GM18873 (cell line): Measurements from ENCODE around the gene NINL.
"Not testable (repeated sequence)": the region's sequence is repeated elsewhere in the genome, so short reads cannot be mapped to it uniquely, and the experiment has no call there.

Source experiments
- ATAC-seq: cut with Tn5 transposase; IDR thresholded peaks from one replicate; pipeline ENCODE4 v1.9.1; 2021; ENCODE audit warnings: mild to moderate bottlenecking, moderate library complexity, moderate number of reproducible peaks; ENCODE audit not compliant: unreplicated experiment, low FRiP score

The NINL gene

DNA sequence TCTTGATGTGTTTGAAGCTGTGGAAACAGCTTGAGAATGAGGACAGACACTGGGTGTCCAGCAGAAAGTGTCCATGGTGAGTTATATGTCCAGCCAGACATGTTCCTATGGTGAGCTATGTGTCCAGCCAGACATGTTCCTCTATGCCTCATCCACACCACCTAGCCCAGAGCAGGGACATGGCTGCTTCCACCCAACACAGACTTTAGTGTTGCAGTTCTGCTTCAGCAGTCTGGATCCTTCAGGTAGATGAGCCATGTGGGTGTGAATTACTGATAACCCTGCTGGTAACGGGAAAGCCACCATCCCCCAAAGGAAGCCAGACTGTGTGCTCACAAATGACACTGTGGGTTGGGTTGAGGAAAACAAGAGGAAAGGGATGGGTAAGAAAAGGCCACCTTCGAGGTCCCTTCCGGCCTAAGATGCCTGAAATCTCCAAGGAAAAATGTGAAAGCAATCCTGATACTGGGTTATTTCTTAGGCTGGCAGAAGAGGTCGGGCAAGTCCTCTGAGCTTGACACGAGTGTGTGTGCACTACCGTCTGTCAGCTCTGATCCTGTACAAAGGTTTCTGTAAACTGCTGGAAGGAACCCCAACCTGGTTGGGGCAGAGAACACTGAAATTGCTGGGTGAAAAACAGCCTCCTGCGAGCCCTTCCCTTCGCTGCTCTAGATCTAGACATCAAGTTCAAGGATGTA lies 77.8 kb downstream of the NINL start:
- no peak for ATAC-seq

DNA sequence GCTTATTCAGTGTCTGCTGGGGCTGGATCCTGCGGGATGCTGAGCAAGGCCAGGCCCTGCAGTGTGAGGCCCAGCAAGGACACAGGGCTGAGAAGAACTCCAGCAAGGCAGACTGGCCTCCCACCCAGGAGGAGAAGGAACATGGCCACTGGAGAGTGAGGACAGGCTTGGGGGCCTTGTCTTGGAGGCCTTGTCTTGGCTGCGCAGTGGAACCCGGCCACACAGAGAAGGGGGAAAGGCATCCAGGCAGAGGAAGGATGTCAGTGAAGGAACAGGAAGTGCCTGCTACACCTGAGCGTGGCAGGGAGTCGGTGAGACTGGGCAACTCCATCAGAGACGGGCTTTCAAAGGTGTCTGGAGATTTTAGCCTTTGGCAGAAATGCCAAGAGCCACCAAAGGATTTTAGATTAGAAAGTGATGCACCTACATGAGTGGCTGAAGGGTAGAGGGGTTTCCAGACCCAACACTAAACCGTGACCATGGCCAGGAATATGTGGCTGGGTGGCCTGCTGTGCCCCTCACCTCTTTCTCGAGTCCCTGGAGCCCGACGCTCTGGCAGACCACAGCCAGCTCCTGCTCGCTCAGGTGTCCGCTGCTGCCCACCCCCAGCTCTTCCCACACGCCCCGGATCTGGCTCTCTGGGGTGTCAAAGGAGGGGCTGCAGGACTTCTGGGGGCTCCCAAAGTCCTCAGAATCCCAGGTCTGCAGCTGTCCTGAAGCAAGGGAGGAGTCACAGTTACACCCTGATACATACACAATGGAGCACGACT lies 80.8 kb downstream of the NINL start:
- ATAC-seq = no peak

DNA sequence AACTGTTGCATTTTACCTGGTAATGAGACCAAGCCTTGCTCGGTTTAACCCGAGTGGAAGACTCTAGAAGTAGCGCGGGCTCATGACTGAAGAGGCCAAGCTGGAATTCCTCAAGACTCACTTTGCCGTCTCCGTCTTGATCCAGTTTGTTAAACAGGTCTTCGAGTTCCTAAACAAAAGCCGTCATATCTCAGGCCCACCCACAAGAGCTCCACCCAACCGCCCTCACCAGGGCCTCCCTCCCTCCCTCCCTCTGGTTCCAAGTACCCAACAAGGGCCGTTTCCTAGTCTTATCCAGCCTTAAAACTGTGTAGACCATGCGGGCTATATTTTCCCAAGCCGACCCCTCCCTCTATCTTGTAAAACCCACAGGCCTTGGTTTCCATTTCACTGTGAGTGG lies 81.4 kb downstream of the NINL start:
- ATAC-seq = no peak

DNA sequence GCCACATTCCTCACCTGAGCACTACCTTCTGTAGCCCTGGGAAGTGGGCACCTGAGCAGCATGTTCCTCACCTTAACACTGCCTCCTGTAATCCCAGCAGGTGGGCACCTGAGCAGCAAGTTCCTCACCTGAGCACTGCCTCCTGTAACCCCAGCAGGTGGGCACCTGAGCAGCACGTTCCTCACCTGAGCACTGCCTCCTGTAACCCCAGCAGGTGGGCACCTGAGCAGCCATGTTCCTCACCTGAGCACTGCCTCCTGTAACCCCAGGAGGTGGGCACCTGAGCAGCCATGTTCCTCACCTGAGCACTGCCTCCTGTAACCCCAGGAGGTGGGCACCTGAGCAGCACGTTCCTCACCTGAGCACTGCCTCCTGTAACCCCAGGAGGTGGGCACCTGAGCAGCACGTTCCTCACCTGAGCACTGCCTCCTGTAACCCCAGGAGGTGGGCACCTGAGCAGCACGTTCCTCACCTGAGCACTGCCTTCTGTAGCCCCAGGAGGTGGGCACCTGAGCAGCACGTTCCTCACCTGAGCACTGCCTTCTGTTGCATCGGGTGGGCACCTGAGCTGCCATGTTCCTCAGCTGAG lies 82.2 kb downstream of the NINL start:
- not testable (repeated sequence) for ATAC-seq

DNA sequence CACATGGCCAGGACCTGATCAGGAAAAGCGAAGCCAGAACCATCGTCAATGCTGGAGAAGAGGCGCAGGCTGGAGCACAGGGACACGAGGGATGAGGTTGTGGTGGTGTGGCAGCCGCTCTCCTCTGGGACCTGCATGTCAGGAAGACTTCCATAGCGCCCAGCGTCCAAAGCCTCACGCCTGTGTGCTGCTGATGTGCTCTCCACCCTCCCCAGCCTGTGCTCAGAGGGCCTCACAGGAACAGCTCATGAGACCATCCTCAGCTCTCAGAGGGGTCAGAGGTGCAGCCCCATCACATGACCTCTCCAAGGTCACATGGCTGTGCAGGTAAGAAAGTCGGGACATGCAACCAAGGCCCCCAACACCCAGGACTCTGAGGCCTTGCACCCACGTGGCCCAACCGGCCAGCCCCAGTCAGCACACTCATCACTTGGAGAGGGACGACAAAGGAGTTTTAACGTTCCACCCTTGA lies 84.4 kb downstream of the NINL start:
- ATAC-seq = no peak

DNA sequence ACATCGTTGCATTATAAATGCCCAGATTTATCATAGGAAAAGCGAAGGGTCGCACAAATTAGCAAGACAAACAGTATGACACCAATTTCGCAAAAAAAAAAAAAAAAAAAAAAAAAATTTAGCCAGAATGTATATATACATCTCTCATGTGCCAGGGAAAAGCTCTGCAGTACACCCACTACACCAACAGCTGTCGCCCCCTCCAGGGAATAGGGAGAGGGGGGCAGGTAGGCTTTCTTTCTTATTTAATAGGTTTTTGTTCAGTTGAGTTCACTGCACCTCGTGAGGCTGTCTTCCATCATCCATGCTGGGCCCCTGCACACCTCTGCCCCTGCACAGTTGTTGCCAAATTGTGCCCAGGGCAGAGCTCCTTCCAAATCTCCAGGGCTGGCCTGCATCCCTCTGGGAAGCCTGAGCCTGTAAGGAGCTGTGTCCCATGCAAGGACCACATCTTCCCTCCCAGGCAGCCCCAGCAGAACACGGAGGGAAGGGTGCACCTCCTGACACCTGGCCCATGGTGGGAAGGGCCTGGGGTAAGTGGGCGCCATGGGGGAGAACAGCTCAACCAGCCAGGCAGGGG lies 85.4 kb downstream of the NINL start:
- no peak for ATAC-seq

DNA sequence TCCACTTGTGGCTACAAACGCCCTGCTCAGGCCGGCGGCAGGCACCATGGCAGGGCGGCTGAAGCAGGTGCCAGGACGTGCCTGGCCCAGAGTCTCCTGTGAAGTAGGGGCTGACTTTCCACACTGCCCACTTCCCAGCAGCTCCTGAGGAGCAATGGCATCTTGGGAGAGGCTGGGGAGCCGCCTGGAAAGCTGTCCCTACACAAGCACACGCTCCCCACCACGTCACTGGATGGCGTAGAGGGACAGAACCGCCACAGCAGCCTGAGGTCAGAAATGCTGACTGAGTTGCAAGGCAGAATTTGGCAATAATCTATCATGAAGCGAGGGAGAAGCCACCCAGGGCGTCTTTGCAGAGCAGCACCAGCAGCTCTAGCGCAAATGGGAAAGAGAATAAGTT lies 86.3 kb downstream of the NINL start:
- no peak for ATAC-seq

DNA sequence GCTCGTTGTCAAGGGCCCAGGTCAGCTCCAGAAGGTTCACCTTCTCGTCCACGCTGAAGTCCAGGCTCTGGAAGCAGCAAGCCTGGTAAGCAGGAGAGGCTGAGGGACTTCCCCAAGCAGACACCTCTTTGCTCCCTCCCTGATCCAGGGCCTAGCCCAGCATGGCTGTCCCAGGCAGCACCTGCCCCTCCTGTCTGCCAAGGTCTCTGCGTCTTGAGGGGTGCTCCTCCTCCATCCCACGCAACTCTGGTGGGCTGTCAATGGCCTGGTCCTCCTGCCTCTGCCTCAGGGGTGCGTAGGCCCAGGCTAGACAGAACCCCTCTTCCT lies 87.1 kb downstream of the NINL start:
- no peak for ATAC-seq

DNA sequence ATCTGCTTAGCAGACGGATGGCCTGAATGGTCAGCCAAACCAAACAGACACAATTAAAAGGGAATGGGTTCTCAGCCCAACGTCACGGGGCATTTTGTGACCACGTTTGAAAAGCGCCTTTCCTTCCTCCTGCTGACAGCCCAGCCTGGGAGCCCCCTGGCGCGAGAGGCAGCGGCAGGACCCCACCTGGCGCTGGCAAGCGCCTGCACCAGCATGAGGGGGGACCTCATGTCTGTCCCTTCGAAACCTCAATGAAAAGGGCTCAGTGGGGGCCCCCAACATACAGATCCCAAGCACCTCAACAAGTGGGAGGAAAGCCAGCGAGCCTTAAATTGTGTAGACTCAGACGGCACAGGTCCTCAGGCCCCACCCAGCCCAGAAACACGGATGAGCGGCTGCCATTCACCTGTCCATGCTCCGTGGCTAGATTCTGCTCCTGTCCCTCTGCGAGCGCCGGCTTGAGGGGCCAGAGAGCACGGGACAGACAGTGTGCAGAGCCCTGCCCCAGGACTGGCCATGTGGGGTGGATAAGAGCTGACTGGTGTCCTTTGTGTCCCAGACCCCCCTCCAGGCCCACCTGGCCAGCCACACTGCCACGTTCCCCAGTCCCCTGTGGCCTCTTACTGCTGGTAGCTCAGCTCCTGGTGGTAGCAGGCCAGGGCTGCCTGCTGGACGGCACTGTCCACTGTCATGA lies 87.6 kb downstream of the NINL start:
- no peak for ATAC-seq

DNA sequence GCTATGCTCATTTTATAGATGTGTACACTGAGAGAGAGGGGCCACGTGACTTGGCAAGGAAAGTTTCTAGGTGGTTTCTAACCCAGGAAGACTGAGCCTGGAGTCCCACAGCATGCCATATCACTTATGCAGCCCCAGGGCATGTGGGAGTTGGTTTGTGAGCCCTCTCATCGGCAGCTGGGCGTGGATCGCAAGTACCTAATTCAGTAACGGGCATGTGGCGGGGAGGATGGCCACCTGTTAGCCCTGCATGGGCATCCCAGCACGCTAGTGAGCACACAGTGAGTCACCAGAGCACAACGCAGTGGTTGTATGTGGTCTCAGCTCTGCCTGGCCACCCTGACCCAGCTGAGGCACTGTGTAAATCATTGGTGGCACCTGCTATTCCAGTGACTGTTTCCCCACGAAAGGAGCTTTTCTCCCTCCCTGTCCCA lies 88.3 kb downstream of the NINL start:
- no peak for ATAC-seq

DNA sequence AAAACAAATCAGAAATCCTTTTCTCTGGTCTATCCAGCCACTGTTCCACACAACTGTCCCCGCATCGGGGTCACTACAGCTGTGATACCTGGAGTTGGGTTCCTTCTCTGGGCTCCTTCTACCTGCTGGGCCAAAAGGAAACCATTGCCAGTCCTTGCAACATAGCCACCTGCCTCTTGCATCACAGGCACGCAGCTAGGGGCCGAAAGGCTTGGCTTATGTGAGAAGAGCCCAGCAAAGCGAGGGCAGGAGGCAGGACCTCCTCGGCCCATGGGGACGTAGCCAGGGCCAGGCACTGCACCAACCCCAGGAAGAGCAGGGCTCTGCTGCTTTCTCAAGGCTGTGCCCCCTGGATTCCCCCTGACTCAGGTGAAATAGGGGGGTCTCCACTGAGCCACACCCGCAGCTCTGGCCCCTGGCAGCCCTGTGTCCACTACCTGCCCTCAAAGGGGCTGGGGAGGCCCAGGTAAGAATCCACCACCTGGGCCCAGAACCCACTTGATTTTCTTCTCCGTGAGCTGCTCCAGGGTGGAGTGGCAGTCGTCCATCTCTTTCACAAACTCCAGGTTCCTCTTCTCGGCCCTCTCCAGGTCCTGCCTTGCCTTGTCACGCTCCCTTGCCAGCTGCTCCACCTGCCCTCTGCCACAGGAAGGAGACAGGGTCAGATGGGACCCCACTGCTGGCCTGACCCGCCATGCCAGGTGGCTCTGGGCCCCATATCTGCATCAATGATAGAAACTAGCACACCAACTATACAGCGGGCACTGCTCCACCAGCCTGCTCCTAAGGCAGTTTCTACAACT lies 89.0 kb downstream of the NINL start:
- no peak for ATAC-seq

DNA sequence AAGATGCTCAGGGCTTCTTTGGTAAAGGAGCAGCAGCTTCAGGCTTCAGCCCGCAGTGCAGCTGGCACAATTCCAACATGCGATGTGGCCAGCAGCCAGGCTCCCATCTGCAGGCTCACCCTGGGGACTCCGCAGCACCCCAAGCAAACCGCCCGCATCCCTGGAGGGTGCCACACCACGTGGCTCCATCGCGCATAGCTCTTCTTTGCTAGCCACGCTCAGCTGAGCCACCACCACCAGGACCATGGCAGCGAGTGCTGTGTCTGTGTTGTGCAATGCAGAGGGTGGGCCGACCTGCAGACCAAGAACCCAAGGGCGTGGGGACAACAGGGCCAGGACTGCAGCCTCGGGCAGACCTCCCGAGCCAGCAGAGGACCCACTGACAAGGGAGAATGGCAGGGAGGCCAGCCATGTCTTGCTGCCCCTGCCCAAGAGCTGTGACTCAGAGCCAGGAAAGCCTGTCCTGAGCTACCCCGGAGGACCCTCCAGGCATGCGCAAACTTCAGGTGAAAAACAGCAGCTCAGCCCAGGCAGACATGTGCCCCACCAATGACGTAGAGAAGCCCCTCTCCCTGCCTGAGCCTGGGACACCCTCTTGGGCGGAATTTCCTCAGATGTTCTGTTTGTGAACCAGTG lies 90.0 kb downstream of the NINL start:
- ATAC-seq = no peak

DNA sequence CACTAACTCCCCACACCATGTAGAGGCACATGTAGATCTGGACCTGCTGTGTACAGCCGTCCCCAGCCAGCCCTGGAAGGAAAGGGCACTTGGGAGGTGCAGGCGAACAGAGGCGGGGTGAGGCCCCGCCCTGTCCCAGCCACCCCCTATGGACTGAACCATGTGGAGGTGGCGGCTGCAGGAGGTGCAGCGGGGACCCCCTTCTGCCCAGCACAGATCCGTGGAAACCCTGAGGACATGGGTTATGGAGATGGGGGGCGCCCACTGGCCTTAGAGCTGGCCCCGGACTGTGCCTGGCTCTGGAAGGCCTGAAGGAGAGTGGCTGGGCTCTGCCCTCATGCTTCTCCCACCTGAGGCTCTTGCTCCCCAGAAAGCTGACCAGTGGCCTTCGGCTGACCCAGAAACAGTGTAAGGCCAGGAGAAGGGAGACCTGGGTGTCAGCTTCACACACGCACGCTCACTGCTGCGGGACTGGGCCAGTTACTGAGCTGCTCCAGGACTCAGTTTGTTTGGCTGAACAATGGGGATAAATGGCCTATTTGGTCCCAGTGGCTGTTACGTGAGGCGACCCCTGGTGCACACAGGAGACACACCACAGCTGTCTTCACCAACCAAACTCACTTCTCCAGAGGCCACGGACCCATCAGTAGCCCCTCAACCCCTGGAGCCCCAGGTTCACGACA lies 90.7 kb downstream of the NINL start:
- ATAC-seq = no peak

DNA sequence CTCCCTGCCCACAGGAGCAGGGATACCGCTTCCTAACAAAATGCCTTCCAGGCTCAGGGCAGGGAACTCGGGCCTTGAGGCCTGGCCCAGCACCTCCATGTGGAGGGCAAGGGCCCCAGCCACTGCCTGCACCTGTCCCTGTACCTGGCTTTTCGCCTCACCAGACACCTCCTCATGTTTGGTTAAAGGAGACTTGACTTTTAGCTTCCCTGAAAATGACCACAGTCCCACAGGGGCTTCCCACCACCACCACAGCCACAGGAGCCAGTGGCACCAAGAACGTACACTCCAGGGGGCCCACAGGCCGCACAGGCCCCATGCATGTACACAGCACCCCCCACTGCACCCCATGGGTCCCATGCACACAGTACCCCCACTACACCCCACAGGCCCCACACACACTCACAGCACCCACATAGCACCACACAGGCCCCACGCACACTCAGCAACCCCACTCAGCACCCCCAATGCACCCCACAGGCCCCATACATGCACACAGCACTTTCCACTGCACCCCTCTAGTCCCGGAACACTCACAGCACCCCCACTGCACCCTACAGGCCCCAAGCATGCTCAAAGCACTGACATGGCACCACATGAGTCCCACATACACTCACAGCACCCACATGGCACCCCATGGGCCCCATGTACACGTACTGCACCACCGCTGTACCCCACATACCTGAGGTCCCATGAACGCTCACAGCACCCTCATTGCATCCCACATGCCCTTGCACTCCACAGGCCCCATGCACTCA lies 91.4 kb downstream of the NINL start:
- ATAC-seq = no peak

DNA sequence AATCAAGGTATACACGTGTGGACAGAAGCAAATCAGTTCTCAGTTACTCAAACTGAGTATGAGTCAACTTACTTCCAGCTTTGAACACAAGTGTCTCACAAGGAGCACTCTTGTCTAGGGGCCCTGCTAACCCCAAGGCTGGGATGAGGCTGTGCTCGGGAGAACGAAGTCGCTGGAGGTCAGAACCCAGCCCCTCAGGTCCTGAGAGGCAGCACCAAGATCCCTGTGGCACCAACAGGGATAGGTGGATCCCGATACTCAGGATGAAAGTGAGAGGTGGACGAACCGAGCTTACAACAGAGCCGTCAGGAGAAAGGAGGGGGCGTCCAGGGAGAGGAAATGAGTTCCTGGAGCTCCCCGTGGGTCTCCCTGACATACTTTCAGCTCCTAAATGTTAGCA lies 92.2 kb downstream of the NINL start:
- no peak for ATAC-seq

DNA sequence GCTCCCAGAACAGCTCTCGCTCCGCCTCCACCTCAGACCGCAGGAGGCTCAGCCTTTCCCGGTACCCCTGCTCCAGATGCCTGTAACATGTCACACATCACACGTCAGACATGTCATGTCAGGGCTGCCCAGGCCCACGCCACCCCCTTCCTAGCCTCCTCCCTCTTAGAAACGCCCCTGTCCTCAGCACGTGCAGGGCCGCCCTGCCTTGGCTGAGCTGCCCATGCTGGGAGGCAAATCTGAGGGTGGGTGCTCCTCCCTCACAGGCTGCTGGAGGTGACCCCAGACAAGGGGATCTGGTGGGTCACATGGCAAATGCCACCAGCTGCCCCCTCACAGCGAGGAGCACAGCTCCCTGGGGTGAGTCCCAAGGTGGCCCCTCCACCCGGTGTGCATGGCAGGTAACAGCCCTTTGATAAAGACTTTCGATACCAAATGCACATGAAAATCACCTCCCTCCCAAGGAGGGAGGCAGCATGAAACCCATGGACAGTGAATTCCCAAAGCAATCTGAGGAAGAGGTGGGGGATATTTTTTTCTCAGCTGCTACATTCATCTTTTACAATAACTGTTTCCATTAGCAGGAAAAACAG lies 93.8 kb downstream of the NINL start:
- no peak for ATAC-seq

DNA sequence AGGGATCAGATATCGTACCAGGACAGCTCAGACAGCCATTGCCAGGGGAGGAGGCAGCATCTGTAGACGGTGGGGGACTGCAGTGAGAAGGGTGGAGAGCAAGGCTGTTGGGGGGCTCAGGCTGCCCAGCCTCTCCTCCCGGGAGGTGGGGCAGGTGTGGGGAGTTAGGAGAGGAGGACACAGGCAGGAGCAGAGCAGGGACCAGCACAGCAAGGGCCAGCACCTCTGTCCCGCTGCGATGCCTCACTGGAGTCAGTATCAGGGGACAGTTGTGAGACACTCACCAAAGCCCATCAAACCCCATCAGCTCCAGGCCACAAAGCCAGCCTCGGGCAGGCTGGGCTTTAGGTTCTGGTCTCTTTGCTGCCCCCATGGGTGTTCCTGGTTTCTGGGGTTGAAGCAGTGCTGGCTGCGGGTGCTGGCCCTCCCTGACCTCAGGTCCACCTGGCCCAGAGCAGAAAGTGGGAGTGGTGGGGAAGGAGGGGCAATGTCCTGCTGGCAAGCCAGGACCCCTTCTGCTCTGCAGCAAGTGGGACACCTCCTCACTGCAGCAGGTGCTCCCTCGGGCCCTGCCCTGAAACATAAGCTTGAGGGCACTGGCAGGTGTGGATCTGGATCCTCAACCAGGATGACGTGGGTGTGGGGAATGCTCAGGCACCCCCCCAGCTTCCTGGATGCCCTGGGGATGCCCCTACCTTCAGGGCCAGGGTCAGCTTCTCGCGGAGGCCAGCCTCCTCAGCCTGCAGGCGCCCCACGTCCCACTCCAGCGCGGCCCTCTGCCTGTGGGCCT lies 94.5 kb downstream of the NINL start:
- ATAC-seq = no peak
